GM21528 (cell line): Measurements from ENCODE around the gene EIPR1.

Experiments used
- ATAC-seq: cut with Tn5 transposase; IDR thresholded peaks from one replicate; pipeline ENCODE4 v1.9.1; 2021; ENCODE audit warnings: mild to moderate bottlenecking, moderate library complexity; ENCODE audit not compliant: unreplicated experiment, low FRiP score

The EIPR1 gene

DNA sequence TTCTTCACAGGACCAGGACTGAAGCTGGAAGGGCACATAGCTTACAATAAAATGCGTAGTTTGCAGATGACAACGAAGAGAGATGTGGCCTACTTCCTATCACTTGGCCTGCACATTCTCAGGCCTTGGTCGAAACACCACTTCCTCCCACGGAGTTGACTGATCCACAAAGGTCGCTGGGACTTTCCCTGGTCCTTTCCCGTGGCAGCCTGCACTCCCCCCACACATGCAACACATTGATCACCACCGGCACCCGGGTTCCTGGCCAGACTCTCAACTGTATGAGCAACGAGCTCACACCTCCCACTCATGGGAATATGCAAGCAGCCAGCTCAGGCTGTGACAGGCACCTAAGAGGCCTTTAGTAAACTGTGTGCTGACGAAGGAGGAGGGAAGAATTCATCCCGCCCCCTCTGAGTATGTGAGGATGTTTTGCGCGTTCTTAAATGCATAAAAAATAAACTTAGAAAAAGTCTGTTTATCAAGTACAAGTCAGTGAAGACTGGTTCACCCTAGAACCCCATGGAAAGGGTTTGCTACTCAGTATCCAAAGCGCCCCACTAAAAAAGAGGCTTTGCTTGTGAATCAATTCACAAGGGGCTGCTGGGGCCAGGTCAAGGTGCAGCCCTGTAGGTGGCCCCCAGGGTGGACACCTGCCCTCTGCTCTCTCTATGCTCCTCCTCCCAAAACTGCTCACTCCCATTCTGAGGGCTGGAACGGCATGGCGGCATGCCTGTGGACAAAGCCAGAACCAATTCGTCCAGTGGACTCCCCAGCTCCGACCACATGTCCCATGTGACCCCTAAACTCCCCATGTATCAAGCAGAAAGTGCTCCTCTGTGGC lies 154.3 kb downstream of the EIPR1 start:
- ATAC-seq: peak; percentile 96

DNA sequence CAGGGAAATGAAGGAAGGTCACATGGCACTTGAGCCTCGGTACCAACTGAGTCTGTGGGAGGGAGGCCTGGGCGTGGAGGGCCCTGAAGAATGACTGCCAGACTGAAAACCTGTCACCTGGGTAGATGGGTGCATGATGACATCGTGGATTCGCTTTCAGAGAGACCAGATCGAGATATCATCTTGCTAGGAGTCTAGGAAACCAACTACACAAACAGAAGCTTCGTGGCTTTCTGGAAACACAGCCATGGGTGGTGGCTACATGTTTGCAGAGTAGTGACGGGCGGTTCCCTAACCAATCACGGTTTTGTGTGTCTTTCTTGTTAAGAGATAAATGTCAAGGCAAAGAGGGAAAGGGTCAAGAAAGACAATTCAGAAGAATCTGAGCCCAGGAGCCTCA lies 155.0 kb downstream of the EIPR1 start:
- ATAC-seq: peak; percentile 50

DNA sequence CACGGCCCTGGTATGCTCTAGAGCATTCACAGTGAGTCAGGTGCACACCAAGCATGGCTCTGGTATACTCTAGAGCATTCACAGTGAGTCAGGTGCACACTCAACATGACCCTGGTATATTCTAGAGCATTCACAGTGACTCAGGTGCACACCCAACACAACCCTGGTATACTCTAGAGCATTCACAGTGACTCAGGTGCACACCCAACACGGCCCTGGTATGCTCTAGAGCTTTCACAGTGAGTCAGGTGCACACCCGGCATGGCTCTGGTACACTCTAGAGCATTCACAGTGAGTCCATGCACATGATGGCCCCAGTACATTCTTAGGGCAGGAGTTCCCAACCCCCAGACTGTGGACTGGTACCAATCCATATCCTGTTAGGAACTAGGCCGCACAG lies 158.1 kb downstream of the EIPR1 start:
- ATAC-seq: no peak

DNA sequence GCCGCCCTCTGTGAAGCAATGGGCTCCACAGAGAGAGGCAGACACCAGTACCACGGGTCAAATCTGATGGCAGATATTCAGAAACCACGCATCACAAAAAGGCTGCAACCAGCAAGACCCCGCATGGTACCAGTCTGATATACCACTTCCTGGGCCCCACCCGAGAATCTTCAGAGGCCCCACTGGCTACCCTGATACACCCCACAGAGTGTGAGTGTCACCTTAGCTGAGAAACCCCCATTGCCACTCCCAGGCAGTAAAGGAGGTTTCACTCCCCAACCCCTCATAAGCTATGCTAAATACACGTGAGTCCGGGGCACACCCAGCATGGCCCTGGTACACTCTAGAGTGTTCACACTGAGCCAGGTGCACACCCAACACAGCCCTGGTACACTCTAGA lies 160.0 kb downstream of the EIPR1 start:
- no peak for ATAC-seq

DNA sequence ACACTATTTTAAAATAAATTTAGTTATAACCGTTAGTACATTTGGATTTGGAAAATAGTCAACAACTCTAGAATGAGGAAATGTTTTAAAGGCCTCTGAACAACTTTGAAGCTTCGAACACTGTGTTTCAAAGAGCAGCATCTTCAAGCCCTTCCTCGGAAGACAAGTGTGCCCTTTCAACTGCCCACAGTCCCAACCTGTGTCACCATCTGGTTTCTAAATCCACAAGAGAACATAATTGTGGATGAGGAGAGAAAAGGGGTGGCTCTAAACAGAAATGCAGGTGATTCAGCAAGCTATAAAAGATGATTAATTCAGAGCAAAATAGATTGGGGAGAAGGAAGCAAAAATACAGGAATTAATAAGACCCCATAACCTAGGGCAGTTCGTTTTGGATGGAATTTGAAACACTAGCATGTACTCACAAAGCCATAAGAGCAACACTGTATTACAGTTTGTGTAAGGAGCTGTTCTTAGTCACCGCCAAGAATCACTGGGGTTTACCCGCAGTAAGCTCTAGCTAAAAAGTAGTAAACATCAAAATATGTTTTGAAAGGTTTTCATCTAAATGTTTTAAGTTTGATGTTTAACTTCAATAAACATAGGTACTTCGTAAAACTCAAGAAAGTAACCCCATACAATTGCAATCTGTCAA lies 160.7 kb downstream of the EIPR1 start:
- ATAC-seq: no peak

DNA sequence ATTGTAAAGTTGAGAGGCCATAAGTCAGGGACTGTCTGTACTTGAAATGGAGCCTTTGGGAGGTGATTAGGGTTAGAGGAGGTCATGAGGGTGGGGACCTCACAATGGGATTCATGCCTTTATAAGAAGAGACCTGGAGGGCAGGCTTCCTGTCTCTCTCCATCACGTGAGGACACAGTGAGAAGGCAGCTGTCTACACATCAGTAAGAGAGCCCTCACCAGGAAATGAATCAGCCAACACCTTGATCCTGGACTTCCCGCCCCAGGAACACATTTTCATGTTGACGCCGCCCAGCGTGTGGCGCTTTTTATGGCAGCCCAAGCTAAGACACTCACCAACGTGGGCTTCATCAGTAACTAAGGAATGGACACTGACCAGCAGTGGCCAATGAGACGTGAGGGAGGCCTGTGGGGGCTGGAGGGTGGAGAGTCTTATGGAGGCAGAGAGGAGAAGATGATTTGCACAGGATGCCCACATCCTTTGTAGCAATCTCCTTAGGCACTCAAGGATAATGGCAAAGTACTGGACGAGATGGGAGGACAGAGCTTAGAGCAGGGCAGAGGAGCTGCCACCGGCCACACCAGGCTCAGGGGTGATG lies 162.7 kb downstream of the EIPR1 start:
- no peak for ATAC-seq

DNA sequence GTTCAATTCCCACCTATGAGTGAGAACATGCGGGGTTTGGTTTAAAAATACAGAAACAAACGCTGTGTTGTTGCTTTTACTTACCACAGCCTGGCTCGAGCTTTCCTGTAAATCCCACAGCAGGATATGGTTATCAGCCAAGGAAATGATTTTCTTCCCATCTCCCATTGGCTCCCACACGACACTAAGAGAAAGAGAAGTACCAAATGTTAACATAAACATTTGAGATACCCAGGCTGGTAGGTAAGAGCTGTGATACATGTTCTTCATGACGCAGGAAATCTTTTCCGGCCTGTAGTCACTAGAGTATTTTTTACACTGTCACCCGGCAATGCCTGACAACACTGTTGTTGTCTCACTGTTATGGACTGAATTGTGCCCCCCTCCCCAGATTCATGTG lies 163.6 kb downstream of the EIPR1 start:
- no peak for ATAC-seq

DNA sequence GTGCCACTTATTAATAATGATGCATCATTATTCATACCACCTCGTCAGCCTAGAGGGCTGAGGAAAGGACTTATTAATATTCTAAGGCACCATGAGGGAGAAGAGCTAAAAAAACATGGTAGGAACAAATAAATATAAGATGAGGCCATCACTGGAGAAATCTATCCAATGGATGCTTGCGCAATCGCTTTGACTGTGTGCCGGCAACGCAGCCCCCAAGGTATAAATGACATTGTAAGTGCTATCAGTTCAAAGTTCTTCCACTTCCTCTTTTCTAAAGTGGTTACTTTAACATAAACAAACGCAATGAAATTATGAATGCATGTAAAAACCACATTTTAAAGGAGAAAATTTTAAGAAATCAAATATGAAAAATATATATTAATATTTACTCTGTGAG lies 164.6 kb downstream of the EIPR1 start:
- no peak for ATAC-seq

DNA sequence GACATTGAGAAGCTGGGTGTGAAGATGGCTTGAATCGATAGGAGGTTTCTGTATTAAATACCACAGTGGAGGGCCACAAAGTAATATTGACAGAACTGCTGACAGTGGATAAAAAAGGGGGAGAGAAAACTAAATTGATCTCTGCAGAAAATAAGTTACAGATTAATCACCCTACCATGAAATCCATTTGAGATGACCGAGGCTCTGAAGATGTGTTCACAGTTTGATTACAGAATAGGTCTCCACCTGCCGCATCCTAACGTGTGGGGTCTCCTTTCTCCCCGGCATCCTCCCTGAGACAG lies 165.6 kb downstream of the EIPR1 start:
- no peak for ATAC-seq

DNA sequence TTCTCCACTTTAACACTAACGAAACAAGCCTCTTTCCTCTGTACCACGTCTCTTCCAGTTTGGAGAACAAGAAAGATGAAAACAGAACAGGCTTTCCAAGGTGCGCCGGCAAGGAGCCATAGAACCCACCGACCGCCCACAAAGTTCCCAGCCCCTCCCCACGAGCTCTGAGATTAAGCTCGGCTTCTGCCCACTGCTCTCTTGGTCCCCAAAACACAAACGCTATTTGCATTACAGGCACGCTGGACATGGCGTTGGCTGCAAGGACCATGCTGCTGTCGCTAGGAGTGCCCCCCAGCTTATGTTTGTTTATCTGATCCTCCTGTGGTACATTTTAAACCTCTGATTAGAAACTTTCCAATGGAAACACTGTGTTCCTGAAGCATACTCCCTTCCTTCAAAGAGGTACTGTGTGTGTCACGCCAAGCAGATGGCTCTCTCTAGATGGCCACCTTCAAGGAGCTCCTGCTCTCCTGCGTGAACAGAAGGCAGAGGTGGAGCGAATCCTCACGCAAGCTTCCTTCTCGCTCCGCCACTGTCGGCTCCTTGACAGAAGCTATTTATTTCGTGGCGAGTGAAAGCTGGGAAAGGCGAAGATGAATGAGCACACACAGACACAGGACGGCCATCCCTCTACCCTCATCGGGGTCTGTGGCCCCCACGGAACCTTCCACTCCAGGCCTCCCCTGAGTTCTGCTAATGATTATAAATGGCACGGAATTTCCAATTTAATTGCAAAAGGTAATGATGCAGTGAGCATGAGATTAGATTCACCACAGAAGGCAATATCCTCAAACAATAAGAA lies 166.2 kb downstream of the EIPR1 start:
- ATAC-seq: no peak

DNA sequence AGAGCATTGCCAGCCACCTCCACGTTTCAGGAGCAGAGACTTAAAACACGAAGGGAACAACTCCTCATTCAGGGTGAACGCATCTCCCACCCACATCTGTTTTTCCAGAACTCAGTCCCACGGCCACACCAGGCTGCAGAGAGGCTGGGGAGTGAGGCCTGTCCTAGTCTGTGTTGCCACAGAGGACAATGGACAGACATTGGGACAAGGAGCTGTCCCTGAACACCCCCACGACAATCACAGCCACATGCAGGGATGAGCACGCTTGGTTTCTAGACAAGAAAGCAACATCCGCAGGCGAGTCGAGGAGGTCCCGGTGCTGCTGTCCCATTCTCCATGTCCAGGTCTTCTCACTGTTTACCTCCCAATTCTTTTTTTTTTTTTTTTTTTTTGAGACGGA lies 167.4 kb downstream of the EIPR1 start:
- ATAC-seq: no peak

DNA sequence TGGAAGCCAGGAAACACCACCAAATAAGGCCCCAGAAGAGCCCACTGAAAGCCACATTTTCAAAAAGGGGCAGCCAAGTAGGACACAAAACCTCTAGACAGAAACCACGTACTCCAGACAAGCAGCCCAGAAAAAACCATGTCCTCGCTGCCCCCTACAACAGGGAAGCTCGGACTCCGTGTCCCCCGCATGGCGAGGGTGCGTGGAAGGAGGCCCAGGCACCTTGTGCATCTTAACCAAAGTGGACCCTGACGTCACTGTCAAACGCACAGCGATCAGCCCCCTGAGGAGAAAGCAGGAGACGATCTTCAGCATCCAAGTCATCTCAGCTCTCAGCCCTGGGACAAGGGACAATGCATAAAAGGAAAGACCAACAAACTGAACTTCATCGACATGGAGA lies 168.4 kb downstream of the EIPR1 start:
- ATAC-seq: no peak

DNA sequence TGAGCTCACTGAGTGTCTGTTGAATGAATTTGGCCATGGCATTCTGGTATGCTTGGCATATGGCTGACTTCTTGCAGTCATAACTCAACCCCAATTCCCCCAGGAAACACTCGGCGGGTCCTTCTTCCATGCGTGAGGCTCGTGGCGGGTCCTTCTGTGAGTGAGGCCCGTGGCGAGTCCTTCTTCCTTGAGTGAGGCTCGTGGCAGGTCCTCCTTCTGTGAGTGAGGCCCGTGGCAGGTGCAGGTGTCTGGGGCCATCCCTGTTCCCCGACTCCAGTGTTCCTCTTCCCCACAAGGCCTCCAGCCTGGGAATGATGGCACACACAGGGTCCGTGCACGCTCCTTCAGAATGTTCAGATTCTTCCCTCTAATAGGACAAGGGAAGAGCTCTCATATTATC lies 169.0 kb downstream of the EIPR1 start:
- no peak for ATAC-seq

DNA sequence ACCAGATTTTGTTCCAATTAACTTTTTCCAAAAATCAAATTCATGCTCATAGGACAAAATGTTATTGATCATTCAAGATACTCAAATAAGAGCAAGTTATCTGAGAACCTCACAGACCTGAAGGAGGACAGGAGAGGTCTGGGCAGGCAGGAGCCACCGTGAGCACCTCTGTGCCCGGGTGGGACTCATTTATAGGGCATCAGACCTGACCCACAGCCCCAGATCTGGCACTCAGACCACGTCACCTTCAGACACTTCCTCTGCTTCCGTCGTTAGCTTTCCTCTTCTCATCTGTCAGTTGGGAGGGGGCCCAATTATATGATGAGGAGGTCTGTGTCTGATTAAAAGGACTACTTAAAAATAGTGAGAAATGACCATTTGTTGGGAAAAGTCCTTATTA lies 169.4 kb downstream of the EIPR1 start:
- ATAC-seq: no peak

DNA sequence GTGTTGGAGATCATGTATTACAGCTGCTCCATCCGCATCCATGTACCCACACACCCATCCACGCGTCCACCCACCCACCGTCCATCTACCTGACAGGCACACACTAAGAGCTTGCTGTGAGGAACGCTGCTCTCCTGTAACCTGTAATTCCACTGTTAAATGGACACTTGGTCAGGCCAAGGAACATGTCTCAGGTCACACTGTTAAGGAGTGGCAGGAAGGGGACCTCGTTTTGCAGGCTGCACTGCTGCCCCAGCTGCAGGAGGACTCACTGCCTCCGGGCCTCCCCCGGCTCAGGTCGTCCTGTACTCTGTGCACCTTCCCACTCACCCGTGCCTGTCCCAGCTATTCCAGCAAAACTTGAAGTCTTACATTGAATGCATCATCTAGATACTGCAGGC lies 170.5 kb downstream of the EIPR1 start:
- no peak for ATAC-seq

DNA sequence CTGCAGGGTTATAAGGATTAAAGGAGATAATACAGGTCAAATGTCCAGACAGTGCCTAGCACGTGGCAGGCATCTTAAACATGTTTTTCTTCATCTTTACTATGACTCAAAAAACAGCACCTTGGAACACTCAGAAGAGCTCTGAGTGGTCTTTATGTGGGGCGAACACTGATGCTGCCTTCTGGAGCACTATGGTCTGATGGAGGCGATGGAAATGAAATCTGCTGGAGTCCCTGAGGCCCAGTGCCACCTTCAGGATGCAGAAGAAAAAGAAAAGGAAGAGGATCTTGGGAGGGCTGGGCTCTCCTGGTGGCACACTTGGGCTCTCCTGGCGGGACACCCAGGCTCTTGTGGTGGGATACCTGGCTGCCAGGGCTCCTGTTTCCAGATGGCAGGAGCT lies 171.8 kb downstream of the EIPR1 start:
- no peak for ATAC-seq

DNA sequence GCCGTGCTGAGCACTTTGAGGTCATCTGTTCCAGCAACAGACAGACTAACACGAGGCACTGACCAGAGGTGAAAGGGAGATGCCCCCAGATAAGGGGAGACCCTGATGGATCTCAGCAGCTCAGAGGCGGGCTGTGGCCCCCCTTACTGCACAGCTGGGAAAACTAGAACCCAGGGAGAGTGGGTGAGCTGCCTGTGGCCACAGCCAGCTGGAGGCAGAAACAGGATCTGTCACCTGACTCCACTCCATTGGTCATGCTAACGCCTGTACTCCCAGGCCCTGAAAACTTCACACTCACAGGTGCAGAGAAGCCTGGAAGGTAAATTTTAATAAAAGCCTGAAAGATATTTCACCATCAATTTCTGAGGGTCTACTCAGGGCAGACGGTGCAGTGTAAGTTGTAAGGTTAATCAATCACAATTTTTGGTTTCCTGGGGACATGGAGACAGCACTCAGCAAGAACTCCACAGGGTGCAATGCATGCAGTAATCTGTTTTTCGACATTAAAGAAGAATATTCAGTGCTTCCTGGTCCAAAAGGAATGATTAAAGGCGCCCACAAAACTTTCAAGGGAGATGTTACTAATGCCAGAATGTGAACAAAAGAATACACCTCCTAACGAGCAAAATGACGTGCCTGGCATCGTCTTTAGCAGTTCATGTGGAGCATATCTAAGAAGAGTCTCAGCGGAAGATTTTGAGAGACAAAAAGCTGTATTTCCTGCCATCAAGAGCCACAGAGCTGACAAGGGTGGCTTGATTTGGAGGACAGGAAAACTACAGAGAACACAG lies 173.4 kb downstream of the EIPR1 start:
- no peak for ATAC-seq

DNA sequence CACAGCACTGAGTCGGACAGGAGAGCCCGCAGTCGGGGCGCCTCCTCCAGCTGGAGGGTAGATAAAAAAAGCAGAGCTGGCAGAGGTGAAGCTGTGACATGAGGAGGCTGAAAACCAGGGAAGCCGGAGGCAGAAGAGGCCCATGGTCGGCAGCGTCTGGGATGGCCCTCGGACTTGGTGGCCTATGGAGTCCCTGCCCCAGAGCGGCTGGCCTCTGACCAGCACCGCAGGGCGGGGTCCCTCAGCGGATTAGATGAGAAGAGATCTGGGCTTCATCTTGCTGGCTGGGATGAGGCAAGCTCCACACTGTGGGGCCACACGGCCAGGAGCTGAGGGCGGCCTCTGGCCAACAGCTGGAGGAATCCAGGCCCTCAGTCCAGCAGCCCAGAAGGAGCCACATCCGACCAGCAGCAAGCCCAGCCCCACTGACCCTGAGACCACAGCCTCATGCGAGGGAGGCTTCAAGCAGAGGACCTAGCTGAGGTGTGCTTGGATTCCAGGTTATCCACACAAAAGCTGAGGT lies 174.1 kb downstream of the EIPR1 start:
- ATAC-seq: no peak

DNA sequence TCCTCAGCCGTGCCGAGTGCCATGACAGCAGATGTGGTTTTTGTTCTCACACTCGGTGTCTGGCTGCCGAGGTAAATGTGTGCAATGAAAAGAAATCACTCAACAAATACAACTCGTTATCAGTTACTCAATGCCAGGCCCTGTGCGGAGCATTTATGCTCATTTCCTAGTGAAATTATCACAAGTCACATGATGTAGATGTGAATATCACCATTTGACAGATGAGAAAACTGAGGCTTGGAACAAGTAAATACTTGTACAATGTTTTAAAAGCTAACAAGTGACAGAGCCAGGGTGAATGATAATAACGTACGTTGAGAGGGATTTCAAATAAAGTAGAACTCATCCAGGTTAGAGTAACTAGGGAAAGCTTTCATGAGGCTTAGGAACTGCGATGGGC lies 174.7 kb downstream of the EIPR1 start:
- no peak for ATAC-seq

DNA sequence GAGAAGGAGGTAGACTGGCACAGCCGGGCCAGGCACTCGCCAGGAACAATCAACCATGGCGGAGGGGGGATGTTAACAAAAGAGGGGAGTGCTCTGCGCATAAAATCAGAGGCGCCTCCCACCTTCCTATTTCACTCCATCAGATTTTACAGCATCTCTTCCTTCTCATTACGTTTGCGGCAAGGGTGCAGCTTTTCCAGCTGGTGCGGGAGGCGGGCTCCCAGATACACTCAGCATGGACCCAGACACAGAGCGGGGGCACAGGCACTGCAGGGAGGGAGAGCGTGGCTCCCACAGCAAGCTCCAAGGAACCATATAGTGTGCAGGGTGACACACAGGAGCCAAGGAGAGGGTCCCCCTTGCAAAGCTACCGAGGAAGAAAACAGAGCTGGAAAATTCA lies 176.3 kb downstream of the EIPR1 start:
- ATAC-seq: no peak
